ENCODE data around the gene GHRHR. TPM values are rescaled to one million over a fixed set of nuclear protein-coding genes. Genes with fewer than 3 reads are reported as not detected.

GHRHR gene
- total RNA-seq, 4 donors from 2014 or later, result not detected

DNA sequence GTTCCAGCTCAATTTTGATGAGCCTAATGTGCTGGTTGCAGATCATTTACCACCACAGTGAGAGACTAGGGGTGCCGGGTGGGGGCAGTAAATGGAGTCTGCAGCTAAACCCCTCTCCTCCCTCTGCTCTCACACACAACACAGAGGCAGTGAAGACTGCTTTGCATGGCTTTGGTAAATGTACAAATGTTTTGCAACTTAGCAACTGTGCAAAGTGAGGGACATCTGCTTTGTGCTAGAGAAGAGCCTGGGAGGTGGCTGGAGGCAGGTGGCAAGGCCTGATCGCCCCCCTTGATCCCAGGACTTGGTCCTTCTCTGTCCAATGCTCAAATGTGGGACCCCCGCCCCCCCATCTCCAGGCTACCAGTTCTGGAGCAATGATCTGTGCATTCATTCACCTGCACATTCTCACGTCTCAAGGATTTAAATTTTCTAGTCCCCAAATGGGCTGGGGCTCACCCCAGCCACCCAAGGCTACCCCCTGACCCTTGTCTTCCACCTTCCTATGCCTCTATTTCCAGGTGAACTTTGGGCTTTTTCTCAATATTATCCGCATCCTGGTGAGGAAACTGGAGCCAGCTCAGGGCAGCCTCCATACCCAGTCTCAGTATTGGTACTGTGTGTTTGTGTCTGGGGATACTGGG is 11.6 kb downstream of the GHRHR start:
- DNase-seq (ENCODE audit: low spot score in 2 of 2), result no peak
- Histone ChIP-seq H3K27ac (no peak overlapping the region), H3K9me3 (no peaks in the 10 kb centered on the region), H3K36me3 (no peaks in the 10 kb centered on the region), H3K4me1 (peaks cover 0 to 12% (median 0%) of the 10 kb centered on the region in 4 donors), H3K4me3 (no peak overlapping the region), H3K27me3 (peaks cover 0 to 9% of the 10 kb centered on the region in 2 donors)
- no peak for TF ChIP-seq EP300 (IDR thresholded peaks at IDR 0.05)
- no peak for TF ChIP-seq CTCF (IDR thresholded peaks at IDR 0.05)
- TF ChIP-seq POLR2A (IDR thresholded peaks at IDR 0.05), result no peak
- WGBS, 2 donors, result 91 to 93% methylated on average over 5 of the region's 5 CpGs

GRCh38 chr7:30976381-30976780 is 12.6 kb downstream of the GHRHR start:
- no peak for DNase-seq (ENCODE audit: low spot score in 2 of 2)
- Histone ChIP-seq H3K9me3 (no peaks in the 10 kb centered on the region), H3K36me3 (no peaks in the 10 kb centered on the region), H3K27me3 (peaks cover 0 to 9% of the 10 kb centered on the region in 2 donors), H3K4me3 (no peak overlapping the region), H3K4me1 (peaks cover 0 to 12% (median 0%) of the 10 kb centered on the region in 4 donors), H3K27ac (no peak overlapping the region)
- WGBS, 2 donors, result 85 to 89% methylated on average over 5 of the region's 5 CpGs
- TF ChIP-seq CTCF (IDR thresholded peaks at IDR 0.05) (no peak), EP300 (IDR thresholded peaks at IDR 0.05) (no peak), POLR2A (IDR thresholded peaks at IDR 0.05) (no peak)

- peaks cover 0 to 12% (median 0%) of the 10 kb centered on the region in 4 donors for H3K4me1 ChIP-seq
- no peaks in the 10 kb centered on the region for H3K9me3 ChIP-seq
- DNase-seq (ENCODE audit: low spot score in 2 of 2), result no peak
- TF ChIP-seq POLR2A (IDR thresholded peaks at IDR 0.05) (no peak), EP300 (IDR thresholded peaks at IDR 0.05) (no peak), CTCF (IDR thresholded peaks at IDR 0.05) (no peak)
- H3K27ac ChIP-seq, result no peak overlapping the region
- H3K4me3 ChIP-seq, result no peak overlapping the region
- no peaks in the 10 kb centered on the region for H3K36me3 ChIP-seq
- H3K27me3 ChIP-seq, result peaks cover 0 to 3% of the 10 kb centered on the region in 2 donors
- WGBS, 2 donors, result 23 to 63% methylated on average over 1 of the region's 1 CpG
Observed at GRCh38 chr7:30977222-30977621, 13.5 kb downstream of the GHRHR start.

DNA sequence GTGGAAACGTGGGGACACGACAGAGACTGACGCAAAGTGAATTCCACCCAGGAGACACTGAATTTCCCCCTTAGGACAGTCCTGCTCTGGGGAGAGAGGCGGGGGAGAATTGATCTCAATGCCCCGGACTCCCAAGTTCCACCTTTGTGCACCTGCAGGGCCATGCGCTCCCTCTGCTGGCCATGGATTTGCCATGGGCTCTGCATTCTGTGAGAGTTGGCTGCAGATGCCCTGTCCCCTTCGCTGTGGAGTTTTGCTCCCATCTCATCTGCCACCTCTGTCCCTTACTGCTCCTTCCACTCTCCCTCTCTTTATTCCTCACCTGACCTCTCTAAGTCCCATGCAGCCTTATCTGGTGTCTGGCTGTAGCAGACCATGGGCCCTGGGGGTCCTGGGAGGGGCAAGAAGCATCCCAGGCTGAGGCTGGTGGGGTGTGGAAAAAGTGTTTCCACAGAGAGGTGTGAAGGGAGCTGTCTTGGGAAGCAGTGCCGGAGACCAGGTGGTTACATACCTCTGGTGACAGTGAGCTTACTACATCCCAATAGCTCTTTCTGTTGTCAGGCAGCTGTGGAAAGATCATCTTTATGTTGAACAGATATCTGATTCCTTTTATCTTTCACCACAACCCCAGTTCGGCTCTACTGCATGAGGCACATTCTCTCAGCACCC is 14.3 kb downstream of the GHRHR start:
- no peak overlapping the region for H3K27ac ChIP-seq
- DNase-seq (ENCODE audit: low spot score in 2 of 2), result no peak
- H3K36me3 ChIP-seq, result no peaks in the 10 kb centered on the region
- TF ChIP-seq POLR2A (IDR thresholded peaks at IDR 0.05), result no peak
- TF ChIP-seq CTCF (IDR thresholded peaks at IDR 0.05), result peak in 4 of 5 experiments; percentile 12 to 33 (median 24)
- H3K27me3 ChIP-seq, result no peaks in the 10 kb centered on the region
- H3K4me3 ChIP-seq, result no peak overlapping the region
- WGBS, 2 donors, result 51 to 60% methylated on average over 9 of the region's 9 CpGs
- H3K4me1 ChIP-seq, result peaks cover 0 to 12% (median 0%) of the 10 kb centered on the region in 4 donors
- H3K9me3 ChIP-seq, result no peaks in the 10 kb centered on the region

DNA sequence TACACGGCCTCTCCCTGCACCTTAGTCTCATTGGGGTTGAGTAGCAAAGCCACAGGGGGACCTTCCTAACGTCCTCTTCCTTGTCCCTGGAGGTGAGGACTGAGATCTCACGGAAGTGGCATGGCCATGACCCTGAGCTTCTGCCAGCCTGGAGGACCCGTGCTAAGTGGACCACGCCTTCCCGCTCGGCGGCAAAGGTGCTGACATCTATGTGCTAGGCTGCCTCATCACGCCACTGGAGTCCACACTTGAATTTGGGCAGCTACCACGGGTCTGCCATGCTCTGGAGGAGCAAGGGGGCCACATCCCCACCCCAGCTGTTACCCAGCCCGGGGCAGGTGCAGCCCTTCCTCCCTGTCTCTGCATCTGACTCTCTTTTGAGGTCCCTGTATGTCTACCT is 15.3 kb downstream of the GHRHR start:
- Histone ChIP-seq H3K36me3 (no peaks in the 10 kb centered on the region), H3K4me1 (peaks cover 0 to 19% (median 0%) of the 10 kb centered on the region in 4 donors)
- DNase-seq (ENCODE audit: low spot score in 2 of 2), result no peak

More for the DNA sequence above, 15.3 kb downstream of the GHRHR start:
- H3K27ac ChIP-seq, result no peak overlapping the region
- H3K27me3 ChIP-seq, result no peaks in the 10 kb centered on the region
- H3K9me3 ChIP-seq, result no peaks in the 10 kb centered on the region
- WGBS, 2 donors, result 68 to 76% methylated on average over 10 to 11 of the region's 11 CpGs
- TF ChIP-seq CTCF (IDR thresholded peaks at IDR 0.05) (no peak), EP300 (IDR thresholded peaks at IDR 0.05) (no peak), POLR2A (IDR thresholded peaks at IDR 0.05) (no peak)
- no peak overlapping the region for H3K4me3 ChIP-seq
